HepG2 (cell line): ENCODE data around the gene EIF4G3. TPM values are rescaled to one million over a fixed set of nuclear protein-coding genes. Genes with fewer than 3 reads are reported as not detected.

Experiments
- ATAC-seq: fragments of 200-7000 bp; cut with Tn5 transposase; 3 replicates; pipeline ENCODE4 v1.9.1; 2020; ENCODE audit warnings: mild to moderate bottlenecking, moderate library complexity
- BruUV-seq: library from RNA; stranded (reverse); fragments of 400-500 nt; replicated peaks from 2 replicates; lab custom pipeline; 2021; lab: Mats Ljungman, UMichigan
- CTCF ChIA-PET: fragments of 300-600 bp; formaldehyde crosslinking; extraction: SDS; loops from one replicate; lab custom pipeline; 2021; ENCODE audit warnings: low total read pairs, inconsistent platforms, low intra/inter-chr PET ratio; lab: Yijun Ruan, JAX
- POLR2A ChIA-PET: fragments of 350-600 bp; sonication (Branson Sonifier 250); formaldehyde crosslinking; loops from one replicate; lab custom pipeline; 2020; ENCODE audit warnings: antibody characterized with exemption, inconsistent platforms; lab: Yijun Ruan, JAX
- DNase-seq: peaks from one replicate; pipeline ENCODE4 v3.0.0-alpha.2; 2015; ENCODE audit warnings: low spot score
- FAIRE-seq: peaks from 3 replicates; lab custom pipeline; 2011; peaks lifted over from hg19 to GRCh38; lab: Jason Lieb, UNC
- H2AFZ ChIP-seq: one replicate; pipeline ENCODE4 v1.6.1; 2011; ENCODE audit warnings: low read length, inconsistent platforms
- H3K27ac ChIP-seq: fragments of 300-600 bp; 3 replicates; pipeline ENCODE4 v1.8.0; 2011; ENCODE audit warnings: mixed run types, mild to moderate bottlenecking, mixed read lengths, low read length, inconsistent platforms; ENCODE audit not compliant: insufficient read depth; ENCODE audit errors: extremely low read length
- H3K27me3 ChIP-seq, 2 experiments: fragments of 200-600 bp in 1 of 2; 2 replicates in 1 of 2; 3 replicates in 1 of 2; pipeline versions ENCODE4 v1.6.0 to v1.8.0; 2011; ENCODE audit warnings: low read length in 2 of 2, mild to moderate bottlenecking in 2 of 2, moderate library complexity in 2 of 2, inconsistent platforms in 1 of 2; ENCODE audit not compliant: insufficient read depth in 2 of 2, control insufficient read depth in 1 of 2
- H3K36me3 ChIP-seq, 2 experiments: fragments of 200-600 bp in 1 of 2; replicated peaks in 1 of 2; 2 replicates in 1 of 2; 3 replicates in 1 of 2; pipeline versions ENCODE4 v1.5.1 to v1.8.0; 2011; ENCODE audit warnings: low read length in 2 of 2, inconsistent platforms in 1 of 2; ENCODE audit not compliant: insufficient read depth in 2 of 2, control insufficient read depth in 1 of 2
- H3K4me1 ChIP-seq: 2 replicates; pipeline ENCODE4 v1.5.1; 2012; ENCODE audit warnings: low read length, inconsistent platforms; ENCODE audit not compliant: insufficient read depth
- H3K4me2 ChIP-seq: 2 replicates; pipeline ENCODE4 v1.6.0; 2011; ENCODE audit warnings: low read depth, low read length, inconsistent platforms
- H3K4me3 ChIP-seq, 3 experiments: fragments of 200-600 bp in 1 of 3; sonication (generic), shearing (Covaris generic) in 1 of 3; replicated peaks in 1 of 3; 2 replicates each; pipeline ENCODE4 v1.5.1; 2011 to 2016; ENCODE audit warnings: low read length in 3 of 3, inconsistent platforms in 2 of 3, low read depth in 2 of 3, mild to moderate bottlenecking in 2 of 3, control low read depth in 1 of 3, mixed read lengths in 1 of 3; ENCODE audit not compliant: insufficient read depth in 1 of 3
- H3K79me2 ChIP-seq: one replicate; pipeline ENCODE4 v1.6.1; 2011; ENCODE audit warnings: low read length, inconsistent platforms; ENCODE audit not compliant: insufficient read depth
- H3K9ac ChIP-seq: 2 replicates; pipeline ENCODE4 v1.6.0; 2011; ENCODE audit warnings: mild to moderate bottlenecking, low read depth, low read length, inconsistent platforms; ENCODE audit not compliant: insufficient read depth
- H3K9me3 ChIP-seq: 2 replicates; pipeline ENCODE4 v1.5.1; 2012; ENCODE audit warnings: mild to moderate bottlenecking, low read length
- H4K20me1 ChIP-seq: 2 replicates; pipeline ENCODE4 v1.6.0; 2011; ENCODE audit warnings: inconsistent platforms, mild to moderate bottlenecking, low read length, moderate library complexity; ENCODE audit not compliant: insufficient read depth
- MTA3 ChIP-seq: sonication (generic); formaldehyde crosslinking; IDR thresholded peaks from 2 replicates; pipeline ENCODE4 v1.4.0; 2020; ENCODE audit warnings: missing genetic modification reagents
- PRPF4 ChIP-seq: fragments of 200-400 bp; formaldehyde crosslinking; IDR thresholded peaks from 2 replicates; pipeline ENCODE4 v1.6.1; 2016; ENCODE audit warnings: low read length, low read depth; ENCODE audit not compliant: poor library complexity, severe bottlenecking
- WGBS: methylation state at CpG from one replicate; pipeline ENCODE4 v1.1.6; 2017; ENCODE audit warnings: low lambda C conversion rate; 5-methylcytosine and 5-hydroxymethylcytosine counted together
- in situ Hi-C: cut with HindIII; loops from 2 replicates; pipeline ENCODE4 v1.10.0; 2017; ENCODE audit warnings: low pct_unique_long_range_greater_than_20kb; ENCODE audit not compliant: extremely low pct_ligation_motif_present
- intact Hi-C: fragments of 100-400 bp; cut with micrococcal nuclease; formaldehyde crosslinking; loops from one replicate; pipeline ENCODE4 v1.10.0; 2022; ENCODE audit not compliant: unreplicated experiment
- polyA plus RNA-seq, 8 experiments: library from polyadenylated mRNA; depleted of rRNA in 3 of 8; stranded (reverse) in 7 of 8; unstranded in 1 of 8; fragments of >200 nt; fragmentation: Illumina TruSeq in 4 of 8; extraction: Trizol in 4 of 8; gene quantifications; 2 replicates each; pipeline versions ENCODE4 v1.2.1 to v1.2.3, GENCODE V29; 2011 to 2016; ENCODE audit warnings: low read depth in 4 of 8, missing spikeins in 1 of 8, mixed read lengths in 1 of 8; ENCODE audit not compliant: insufficient read depth in 1 of 8
- total RNA-seq, 5 experiments: library from RNA; depleted of rRNA; stranded (reverse); fragments of >200 nt; fragmentation: Illumina TruSeq; extraction: Trizol; gene quantifications; 2 replicates each; pipeline ENCODE4 v1.2.3, GENCODE V29; 2016; ENCODE audit warnings: low read depth in 1 of 5
- TF ChIP-seq, protein P1 (sequence below): sonication (generic); formaldehyde crosslinking; IDR thresholded peaks from 2 replicates; pipeline ENCODE4 v1.4.0; 2020; ENCODE audit warnings: missing genetic modification reagents

EIF4G3 gene
- total and polyA plus RNA-seq, 2 of the 13 experiments (the other 11 are each of a cell fraction or from before 2014, with no cell fraction given): 22.2 to 27.6 TPM

DNA sequence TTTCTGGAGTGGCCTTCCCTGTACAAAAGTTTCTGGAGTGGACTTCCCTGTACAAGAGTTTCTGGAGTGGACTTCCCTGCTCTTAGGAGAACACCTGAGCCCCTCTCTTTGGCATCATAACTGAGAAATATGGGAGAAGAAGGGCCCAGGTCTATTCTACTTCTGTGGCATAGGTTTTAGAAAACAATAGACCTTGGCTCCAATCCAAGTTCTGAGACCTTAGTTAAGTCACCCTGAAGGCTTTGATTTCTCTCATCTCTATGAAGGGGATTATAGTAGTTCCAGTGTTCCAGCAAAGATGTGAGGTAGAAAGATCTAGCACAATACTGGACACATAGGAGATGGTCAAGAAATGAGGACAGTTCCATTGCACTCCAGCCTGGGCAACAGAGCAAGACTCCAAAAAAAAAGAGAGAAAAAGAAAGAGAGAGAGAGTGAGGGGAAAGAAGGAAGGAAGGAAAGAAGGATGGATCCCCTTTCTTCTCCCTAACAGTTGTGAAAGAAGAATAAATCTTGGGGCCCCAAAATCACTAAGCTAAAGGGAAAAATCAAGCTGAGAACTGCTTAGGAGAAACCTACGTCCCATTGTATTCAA lies 13.3 kb upstream of the EIF4G3 start:
- ATAC-seq (no peak), DNase-seq (no peak), FAIRE-seq (no peak)
- Histone ChIP-seq H3K27me3 (peaks cover 0 to 4% of the 10 kb centered on the region in 2 experiments; a peak in 1 of 5 replicates), H3K4me1 (peaks cover 18% of the 10 kb centered on the region), H3K4me3 (no peak overlapping the region), H2AFZ (no peak overlapping the region), H4K20me1 (no peaks in the 10 kb centered on the region), H3K9ac (no peak overlapping the region), H3K9me3 (no peaks in the 10 kb centered on the region), H3K79me2 (no peaks in the 10 kb centered on the region), H3K36me3 (no peaks in the 10 kb centered on the region), H3K4me2 (no peak overlapping the region), H3K27ac (no peak overlapping the region)
- ChIA-PET POLR2A (no interaction called here), CTCF (no interaction called here)
- WGBS: 58% methylated on average over 1 of the region's 1 CpG
- TF ChIP-seq, protein P1, sequence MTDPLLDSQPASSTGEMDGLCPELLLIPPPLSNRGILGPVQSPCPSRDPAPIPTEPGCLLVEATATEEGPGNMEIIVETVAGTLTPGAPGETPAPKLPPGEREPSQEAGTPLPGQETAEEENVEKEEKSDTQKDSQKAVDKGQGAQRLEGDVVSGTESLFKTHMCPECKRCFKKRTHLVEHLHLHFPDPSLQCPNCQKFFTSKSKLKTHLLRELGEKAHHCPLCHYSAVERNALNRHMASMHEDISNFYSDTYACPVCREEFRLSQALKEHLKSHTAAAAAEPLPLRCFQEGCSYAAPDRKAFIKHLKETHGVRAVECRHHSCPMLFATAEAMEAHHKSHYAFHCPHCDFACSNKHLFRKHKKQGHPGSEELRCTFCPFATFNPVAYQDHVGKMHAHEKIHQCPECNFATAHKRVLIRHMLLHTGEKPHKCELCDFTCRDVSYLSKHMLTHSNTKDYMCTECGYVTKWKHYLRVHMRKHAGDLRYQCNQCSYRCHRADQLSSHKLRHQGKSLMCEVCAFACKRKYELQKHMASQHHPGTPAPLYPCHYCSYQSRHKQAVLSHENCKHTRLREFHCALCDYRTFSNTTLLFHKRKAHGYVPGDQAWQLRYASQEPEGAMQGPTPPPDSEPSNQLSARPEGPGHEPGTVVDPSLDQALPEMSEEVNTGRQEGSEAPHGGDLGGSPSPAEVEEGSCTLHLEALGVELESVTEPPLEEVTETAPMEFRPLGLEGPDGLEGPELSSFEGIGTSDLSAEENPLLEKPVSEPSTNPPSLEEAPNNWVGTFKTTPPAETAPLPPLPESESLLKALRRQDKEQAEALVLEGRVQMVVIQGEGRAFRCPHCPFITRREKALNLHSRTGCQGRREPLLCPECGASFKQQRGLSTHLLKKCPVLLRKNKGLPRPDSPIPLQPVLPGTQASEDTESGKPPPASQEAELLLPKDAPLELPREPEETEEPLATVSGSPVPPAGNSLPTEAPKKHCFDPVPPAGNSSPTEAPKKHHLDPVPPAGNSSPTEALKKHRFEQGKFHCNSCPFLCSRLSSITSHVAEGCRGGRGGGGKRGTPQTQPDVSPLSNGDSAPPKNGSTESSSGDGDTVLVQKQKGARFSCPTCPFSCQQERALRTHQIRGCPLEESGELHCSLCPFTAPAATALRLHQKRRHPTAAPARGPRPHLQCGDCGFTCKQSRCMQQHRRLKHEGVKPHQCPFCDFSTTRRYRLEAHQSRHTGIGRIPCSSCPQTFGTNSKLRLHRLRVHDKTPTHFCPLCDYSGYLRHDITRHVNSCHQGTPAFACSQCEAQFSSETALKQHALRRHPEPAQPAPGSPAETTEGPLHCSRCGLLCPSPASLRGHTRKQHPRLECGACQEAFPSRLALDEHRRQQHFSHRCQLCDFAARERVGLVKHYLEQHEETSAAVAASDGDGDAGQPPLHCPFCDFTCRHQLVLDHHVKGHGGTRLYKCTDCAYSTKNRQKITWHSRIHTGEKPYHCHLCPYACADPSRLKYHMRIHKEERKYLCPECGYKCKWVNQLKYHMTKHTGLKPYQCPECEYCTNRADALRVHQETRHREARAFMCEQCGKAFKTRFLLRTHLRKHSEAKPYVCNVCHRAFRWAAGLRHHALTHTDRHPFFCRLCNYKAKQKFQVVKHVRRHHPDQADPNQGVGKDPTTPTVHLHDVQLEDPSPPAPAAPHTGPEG (CRISPR knock-in tag): no peak
- TF ChIP-seq MTA3 (CRISPR knock-in tag): no peak
- no peak for TF ChIP-seq PRPF4
- in situ Hi-C loops (loop anchor here (25.0 kb wide), 1 partner anchor 203 kb away; no protein-coding TSS in a partner anchor), intact Hi-C loops (no loop called here)
- BruUV-seq: no TSS peak
